ENCODE data around the gene PHYKPL.

PHYKPL gene

DNA sequence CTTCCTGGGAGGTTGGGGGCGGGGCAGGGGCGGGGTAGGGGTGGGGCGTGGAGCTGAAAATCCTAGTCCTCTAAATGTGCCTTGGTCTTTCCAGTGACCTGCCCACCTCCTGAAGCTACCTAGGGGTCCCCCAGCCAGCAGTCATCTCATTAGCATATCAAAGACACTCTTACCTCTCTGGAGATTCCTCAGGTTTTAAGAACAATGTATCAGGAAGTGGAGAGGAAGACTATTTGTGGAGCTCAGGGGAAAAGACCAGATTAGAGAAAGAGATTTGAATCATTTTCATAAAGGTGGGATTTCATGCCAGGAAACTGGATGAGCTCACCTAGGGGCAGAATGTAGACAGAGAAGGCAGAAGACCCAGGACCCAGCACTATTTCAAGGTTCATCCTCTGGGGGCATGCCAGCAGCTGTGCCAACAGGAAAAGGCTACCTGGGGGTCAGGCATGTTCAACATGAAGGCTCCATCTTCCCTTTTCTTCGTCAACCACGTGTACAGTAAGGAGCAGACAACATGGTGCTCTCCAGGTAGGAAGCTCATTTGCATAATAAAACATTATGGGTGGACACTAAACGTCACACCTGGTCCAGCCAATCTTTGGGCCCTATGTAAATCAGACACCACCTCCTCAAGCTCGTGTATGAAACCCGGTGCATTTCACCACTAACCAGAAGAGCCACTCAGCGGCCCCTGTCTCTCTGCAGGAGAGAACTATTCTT, 52.3 kb downstream of the PHYKPL start:
- no peak for DNase-seq

DNA sequence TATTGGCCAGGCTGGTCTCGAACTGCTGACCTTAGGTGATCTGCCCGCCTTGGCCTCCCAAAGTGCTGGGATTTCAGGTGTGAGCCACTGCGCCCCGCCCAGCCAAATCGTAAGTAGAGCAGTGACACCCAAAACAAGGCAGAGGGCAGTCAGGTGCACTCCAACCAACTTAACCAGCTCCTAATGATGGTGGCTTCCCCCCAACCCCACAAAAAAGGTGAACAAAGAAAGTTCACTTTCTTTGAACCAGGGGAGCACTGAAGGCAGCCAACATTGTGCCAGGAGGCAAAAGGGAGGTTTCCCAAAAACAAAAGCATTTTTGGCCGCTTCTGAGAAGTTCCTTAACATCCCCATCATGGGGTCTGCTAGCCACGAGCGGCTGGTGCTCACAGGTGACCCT, 55.0 kb downstream of the PHYKPL start:
- no peak for DNase-seq

DNA sequence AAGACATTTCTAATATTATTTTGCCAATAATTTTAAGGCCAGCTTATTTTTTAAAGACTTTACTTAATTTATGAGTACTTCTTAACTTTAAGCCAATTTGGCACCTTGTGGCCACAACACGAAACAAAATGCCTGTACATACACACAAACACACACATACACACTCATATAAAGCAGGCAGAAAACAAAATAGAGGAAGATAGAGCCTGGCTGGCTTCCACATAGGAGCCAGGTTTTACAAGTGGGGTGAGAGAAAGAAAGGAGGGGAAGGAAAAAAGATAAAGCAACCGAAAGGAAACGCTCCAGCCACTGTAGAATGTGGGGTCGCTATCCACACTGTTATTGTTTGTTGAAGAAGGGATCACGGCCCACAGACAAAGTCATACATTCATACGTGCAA, 55.8 kb downstream of the PHYKPL start:
- DNase-seq: no peak

DNA sequence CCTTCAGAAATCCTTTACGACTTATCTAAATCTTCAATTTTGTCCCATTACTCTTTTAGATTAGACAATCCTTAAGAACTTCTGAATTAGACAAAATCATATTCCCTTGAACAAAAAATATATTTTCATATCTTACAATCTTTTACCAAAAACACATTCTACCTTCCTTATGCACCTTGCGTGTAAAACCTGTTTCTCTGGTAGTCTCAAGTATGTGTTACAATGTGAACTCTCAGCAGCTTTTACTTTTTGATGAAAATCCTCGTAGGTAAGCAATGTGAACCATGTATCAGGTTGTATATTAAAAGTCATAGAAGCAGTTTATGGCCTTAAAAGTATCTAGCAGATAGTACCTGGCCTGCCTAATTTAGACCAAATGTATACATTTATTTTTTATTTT, 58.1 kb downstream of the PHYKPL start:
- no peak for DNase-seq

DNA sequence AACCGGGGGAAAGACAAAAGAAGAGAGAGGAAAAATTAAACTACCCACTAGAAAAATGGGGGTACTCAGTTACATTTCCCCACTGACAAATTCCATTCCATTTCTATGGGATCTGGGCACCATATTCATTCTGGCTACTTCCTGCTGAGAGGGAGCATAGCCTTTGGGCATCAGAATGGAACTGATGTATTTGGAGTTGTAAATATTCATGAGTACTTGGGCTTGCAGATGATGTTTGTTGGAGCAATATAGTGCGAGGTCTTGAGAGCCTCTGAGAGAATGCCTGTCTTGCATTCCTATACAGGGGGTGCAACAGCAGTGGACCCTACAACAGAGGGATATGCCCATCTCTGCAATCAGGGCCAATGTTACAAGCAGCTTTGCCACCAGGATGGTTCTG, 62.1 kb downstream of the PHYKPL start:
- DNase-seq: no peak

DNA sequence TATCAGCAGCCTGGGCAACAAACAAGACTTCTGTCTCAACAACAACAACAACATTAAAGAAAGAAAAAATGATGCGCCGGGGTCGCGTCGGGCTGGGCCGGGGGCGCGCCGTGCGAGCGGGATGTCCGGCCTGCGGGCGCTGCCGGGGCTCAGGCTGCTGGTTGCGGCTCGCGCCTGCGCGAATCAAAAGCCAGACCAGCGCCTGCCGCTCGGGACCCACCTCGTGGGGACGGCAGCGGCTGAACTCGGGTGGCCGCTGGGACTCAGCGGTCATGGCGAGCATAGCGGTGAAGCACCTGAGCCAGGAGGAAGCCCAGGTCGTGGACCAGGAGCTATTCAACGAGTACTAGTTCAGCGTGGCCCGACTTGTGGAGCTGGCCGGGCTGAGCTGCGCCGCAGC, 67.0 kb downstream of the PHYKPL start:
- no peak for DNase-seq

DNA sequence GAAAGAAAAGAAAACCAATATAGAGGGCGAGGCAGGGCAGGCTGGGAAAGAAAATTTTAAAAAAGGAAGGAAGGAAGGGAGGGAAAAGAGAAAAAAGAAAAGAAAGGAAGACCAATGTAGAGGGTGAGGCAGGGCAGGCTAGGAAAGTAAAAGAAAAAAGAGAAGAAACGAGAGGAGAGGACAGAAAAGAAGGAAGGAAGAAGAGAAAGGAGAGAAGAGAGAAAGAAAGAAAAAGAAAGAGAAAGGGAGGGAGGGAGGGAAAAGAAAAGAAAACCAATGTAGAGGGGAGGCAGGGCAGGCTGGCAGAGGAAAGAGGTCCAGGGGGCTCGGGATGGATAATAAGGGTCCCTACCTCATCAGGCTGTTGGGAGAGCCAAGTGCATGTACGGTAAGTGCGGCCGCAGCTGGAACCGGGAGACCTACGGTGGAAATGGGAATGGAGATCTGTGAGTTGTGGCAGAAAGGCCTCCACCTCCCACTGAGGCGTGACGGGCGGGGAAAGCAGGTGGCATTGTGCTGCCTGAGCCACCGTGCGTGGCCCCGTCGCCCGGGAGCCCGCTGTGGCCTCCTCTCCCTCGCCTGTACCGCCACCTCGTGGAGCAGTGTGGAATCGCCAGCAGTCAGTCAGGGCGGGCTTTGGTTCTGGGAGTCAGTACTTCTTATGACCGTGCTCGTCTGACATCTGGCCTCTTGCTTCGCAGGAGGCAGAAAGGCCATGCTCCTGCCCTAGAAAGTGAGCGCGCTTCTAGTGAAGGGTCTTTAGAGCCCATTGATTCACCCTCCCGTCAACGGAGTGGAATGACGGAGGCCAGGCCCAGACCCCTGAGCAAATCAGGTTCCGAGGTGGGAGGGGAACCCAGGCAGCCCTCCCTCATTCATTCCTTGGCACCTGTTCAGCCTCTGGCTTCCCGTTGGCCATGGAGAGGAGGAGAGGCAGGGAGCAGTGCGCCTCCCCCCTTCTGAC, 68.5 kb downstream of the PHYKPL start:
- peak; percentile 91 for DNase-seq

DNA sequence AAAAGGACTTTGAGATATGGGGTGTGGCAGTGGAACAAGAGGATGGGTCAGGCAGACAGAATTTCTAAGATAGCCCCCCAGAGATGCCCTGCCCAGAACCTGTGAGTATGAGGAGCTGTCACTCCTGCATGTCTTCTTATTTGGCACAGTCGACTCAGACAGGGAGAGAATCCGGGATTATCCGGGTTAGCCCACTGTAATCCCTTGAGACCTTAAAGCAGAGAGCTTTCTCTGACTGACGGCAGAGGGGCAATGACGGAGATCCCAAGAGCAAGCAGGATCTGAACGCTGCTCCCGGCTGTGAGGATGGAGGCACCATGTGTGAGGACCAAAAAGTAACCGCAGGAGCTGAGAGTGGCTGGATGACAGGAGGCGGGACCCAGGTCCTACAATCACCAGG, 70.1 kb downstream of the PHYKPL start:
- DNase-seq: no peak

DNA sequence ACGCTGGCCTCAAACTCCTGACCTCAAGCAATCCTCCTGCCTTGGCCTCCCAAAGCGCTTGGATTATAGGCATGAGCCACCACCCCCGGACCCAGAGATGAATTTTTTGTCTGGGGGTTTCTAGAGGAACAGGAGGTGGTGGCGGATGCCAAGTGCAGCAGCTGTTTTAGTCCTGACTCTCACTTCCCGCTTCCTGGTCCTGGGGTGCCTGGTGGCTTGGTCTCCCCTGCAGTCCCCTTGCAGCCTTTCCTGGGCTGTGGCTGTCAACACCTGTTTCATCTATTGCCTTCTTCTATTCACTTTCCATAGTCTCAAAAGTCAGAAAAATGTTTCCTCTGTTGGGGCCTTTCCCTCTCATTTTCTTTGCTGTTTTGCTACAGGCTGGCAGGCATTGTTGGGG, 72.4 kb downstream of the PHYKPL start:
- DNase-seq: no peak

Data from KG1 (cell line).